Erythroblast (primary cell): ENCODE results near the gene CP.
"Not testable (repeated sequence)": the region's sequence is repeated elsewhere in the genome, so short reads cannot be mapped to it uniquely, and the experiment has no call there.

Experiments used
- DNase-seq, 2 experiments: peaks; one replicate each; lab custom pipeline; 2025; lab: John Stamatoyannopoulos, UW
- GATA1 ChIP-seq: IDR thresholded peaks from 2 replicates; pipeline ENCODE4 v1.6.1; 2011; ENCODE audit warnings: low read depth, mild to moderate bottlenecking, control low read depth, low read length, moderate library complexity
- POLR2A ChIP-seq: IDR thresholded peaks from 2 replicates; pipeline ENCODE4 v1.6.1; 2011; ENCODE audit warnings: mild to moderate bottlenecking, low read length

Gene CP

GRCh38 chr3:149216193-149216869, 5.3 kb downstream of the CP start:
- no peak for DNase-seq
- TF ChIP-seq GATA1 (no peak), POLR2A (no peak)

- no peak for DNase-seq
- TF ChIP-seq POLR2A (no peak), GATA1 (no peak)
Observed at GRCh38 chr3:149215515-149215914, 6.1 kb downstream of the CP start.

GRCh38 chr3:149214702-149215101, 6.9 kb downstream of the CP start:
- TF ChIP-seq GATA1: no peak
- TF ChIP-seq POLR2A: no peak
- no peak for DNase-seq

- TF ChIP-seq POLR2A (no peak), GATA1 (no peak)
- peak in 1 of 2 experiments; percentile 3 for DNase-seq
Observed at GRCh38 chr3:149212386-149212785, 9.2 kb downstream of the CP start.

GRCh38 chr3:149209431-149209830, 12.2 kb downstream of the CP start:
- TF ChIP-seq POLR2A (no peak), GATA1 (no peak)
- DNase-seq: no peak

GRCh38 chr3:149207475-149207874, 14.2 kb downstream of the CP start:
- TF ChIP-seq POLR2A (no peak), GATA1 (no peak)
- DNase-seq: no peak

- no peak for DNase-seq
- TF ChIP-seq GATA1 (no peak), POLR2A (no peak)
Observed at GRCh38 chr3:149204390-149204991, 17.1 kb downstream of the CP start.

GRCh38 chr3:149203758-149204157, 17.9 kb downstream of the CP start:
- TF ChIP-seq GATA1: no peak
- TF ChIP-seq POLR2A: no peak
- DNase-seq: no peak

GRCh38 chr3:149199474-149199873, 22.2 kb downstream of the CP start:
- TF ChIP-seq POLR2A (no peak), GATA1 (no peak)
- no peak for DNase-seq

- TF ChIP-seq POLR2A (no peak), GATA1 (no peak)
- DNase-seq: no peak
Observed at GRCh38 chr3:149198611-149199010, 23.0 kb downstream of the CP start.

GRCh38 chr3:149197669-149198068, 24.0 kb downstream of the CP start:
- no peak for DNase-seq
- TF ChIP-seq GATA1: no peak
- no peak for TF ChIP-seq POLR2A

- DNase-seq: not testable (repeated sequence)
Observed at GRCh38 chr3:149196805-149197592, 24.6 kb downstream of the CP start.

- no peak for DNase-seq
- no peak for TF ChIP-seq POLR2A
- no peak for TF ChIP-seq GATA1
Observed at GRCh38 chr3:149195221-149195620, 26.4 kb downstream of the CP start.

- no peak for DNase-seq
- no peak for TF ChIP-seq GATA1
- no peak for TF ChIP-seq POLR2A
Observed at GRCh38 chr3:149188494-149188893, 33.1 kb downstream of the CP start.
